A549 (cell line): ENCODE measurements around the gene ZFAND2B. TPM values are rescaled to one million over a fixed set of nuclear protein-coding genes. Genes with fewer than 3 reads are reported as not detected.
"Not testable (repeated sequence)": the region's sequence is repeated elsewhere in the genome, so short reads cannot be mapped to it uniquely, and the experiment has no call there.

Experiments used
- ATAC-seq, 2 experiments: fragments of 200-7000 bp in 1 of 2; fragments of >200 bp in 1 of 2; cut with Nextera tagmentation in 1 of 2; cut with Tn5 transposase in 1 of 2; 3 replicates each; pipeline versions ENCODE4 v1.8.0 to v1.9.1; 2018 to 2020; ENCODE audit warnings: mild to moderate bottlenecking in 1 of 2, moderate library complexity in 1 of 2
- CTCF ChIA-PET: fragments of 300-600 bp; sonication (Branson Sonifier 250); formaldehyde crosslinking; extraction: SDS; loops from one replicate; lab custom pipeline; 2021; ENCODE audit warnings: antibody characterized with exemption, inconsistent platforms; lab: Yijun Ruan, JAX
- POLR2A ChIA-PET: fragments of 350-600 bp; formaldehyde crosslinking; extraction: SDS; loops from one replicate; lab custom pipeline; 2021; ENCODE audit warnings: antibody characterized with exemption, inconsistent platforms; lab: Yijun Ruan, JAX
- DNase-seq, 2 experiments: peaks; one replicate each; pipeline versions ENCODE4 v3.0.0 to v3.0.0-alpha.2; 2011 to 2016; ENCODE audit warnings: low read depth in 1 of 2, low spot score in 1 of 2
- FAIRE-seq: peaks from 2 replicates; lab custom pipeline; 2011; peaks lifted over from hg19 to GRCh38; lab: Jason Lieb, UNC
- H3K27ac ChIP-seq, 2 experiments: fragments of >200 bp; sonication (Bioruptor Twin); formaldehyde crosslinking; 3 replicates each; pipeline ENCODE4 v1.5.1; 2016 to 2017
- H3K4me1 ChIP-seq: fragments of >200 bp; sonication (Bioruptor Twin); formaldehyde crosslinking; 3 replicates; pipeline ENCODE4 v1.6.1; 2016
- H3K4me2 ChIP-seq: fragments of >200 bp; sonication (Bioruptor Twin); formaldehyde crosslinking; 3 replicates; pipeline ENCODE4 v1.6.1; 2016
- H3K4me3 ChIP-seq: fragments of >200 bp; sonication (Bioruptor Twin); formaldehyde crosslinking; 3 replicates; pipeline ENCODE4 v1.5.1; 2016
- H3K9me3 ChIP-seq: fragments of >200 bp; sonication (Bioruptor Twin); formaldehyde crosslinking; 3 replicates; pipeline ENCODE4 v1.6.1; 2016
- ZC3H11A ChIP-seq: fragments of 450-650 bp; IDR thresholded peaks from 2 replicates; pipeline ENCODE4 v1.6.1; 2014; ENCODE audit warnings: antibody characterized with exemption, mild to moderate bottlenecking
- whole genome bisulfite sequencing: methylation state at CpG from one replicate; pipeline ENCODE4 v1.1.6; 2017; ENCODE audit errors: missing lambda C conversion rate; 5-methylcytosine and 5-hydroxymethylcytosine counted together
- polyA plus RNA-seq, 4 experiments: library from polyadenylated mRNA; depleted of rRNA in 3 of 4; stranded (reverse); fragments of >200 nt; fragmentation: RNase III in 1 of 4; extraction: RNeasy Plus Mini Kit Qiagen cat#74134 plus additional on column Dnase treatment in 1 of 4; gene quantifications; 2 replicates in 3 of 4; 3 replicates in 1 of 4; pipeline ENCODE4 v1.2.3, GENCODE V29; 2011 to 2017

ZFAND2B gene
- polyA plus RNA-seq, 2 of the 4 experiments (the other 2 are of a cell fraction), result 21.2 to 29.1 TPM

- ATAC-seq, POLR2A ChIA-PET, H3K27ac ChIP-seq, H3K4me2 ChIP-seq, DNase-seq, H3K4me1 ChIP-seq, H3K4me3 ChIP-seq, H3K9me3 ChIP-seq, FAIRE-seq: not testable (repeated sequence)
- 82% methylated on average over 10 of the region's 10 CpGs for WGBS
- CTCF ChIA-PET, result interaction anchor here (0.8 to 12.6 kb wide), 5 partner anchors 8 to 139 kb away, joined by 3 to 214 read pairs (median 3); partner anchors contain the start of gene DNAJB2
- TF ChIP-seq ZC3H11A, result peak; percentile 72
Observed at GRCh38 chr2:219258942-219259341, 52.4 kb downstream of the ZFAND2B start.

Other genes starting within 250 kb of the ZFAND2B start
- gene CDK5R2, start 247.1 kb upstream of the ZFAND2B start, polyA plus RNA-seq (2011; rRNA removed), result 0.77 and 0.94 TPM in 2 replicates
- 0.43 to 0.73 TPM (median 0.63 TPM) in 3 replicates for gene CDK5R2, start 247.1 kb upstream of the ZFAND2B start, polyA plus RNA-seq (2017; fragmentation: RNase III; extraction: RNeasy Plus Mini Kit Qiagen cat#74134 plus additional on column Dnase treatment)
- not detected in 2 replicates for gene FEV, start 221.6 kb upstream of the ZFAND2B start, polyA plus RNA-seq (2011; rRNA removed)
- gene FEV, start 221.6 kb upstream of the ZFAND2B start, polyA plus RNA-seq (2017; fragmentation: RNase III; extraction: RNeasy Plus Mini Kit Qiagen cat#74134 plus additional on column Dnase treatment), result not detected in 3 replicates
- gene CRYBA2, start 213.4 kb upstream of the ZFAND2B start, polyA plus RNA-seq (2011; rRNA removed), result not detected in 2 replicates
- not detected in 3 replicates for gene CRYBA2, start 213.4 kb upstream of the ZFAND2B start, polyA plus RNA-seq (2017; fragmentation: RNase III; extraction: RNeasy Plus Mini Kit Qiagen cat#74134 plus additional on column Dnase treatment)
- 0.09 and 0.12 TPM in 2 replicates for gene CFAP65, start 165.3 kb upstream of the ZFAND2B start, polyA plus RNA-seq (2011; rRNA removed)
- 0.14 to 0.28 TPM (median 0.22 TPM) in 3 replicates for gene CFAP65, start 165.3 kb upstream of the ZFAND2B start, polyA plus RNA-seq (2017; fragmentation: RNase III; extraction: RNeasy Plus Mini Kit Qiagen cat#74134 plus additional on column Dnase treatment)
- not detected in 2 replicates for gene IHH, start 145.9 kb upstream of the ZFAND2B start, polyA plus RNA-seq (2011; rRNA removed)
- 0.08 to 0.13 TPM (median 0.10 TPM) in 3 replicates for gene IHH, start 145.9 kb upstream of the ZFAND2B start, polyA plus RNA-seq (2017; fragmentation: RNase III; extraction: RNeasy Plus Mini Kit Qiagen cat#74134 plus additional on column Dnase treatment)
- gene NHEJ1, start 46.0 kb upstream of the ZFAND2B start, polyA plus RNA-seq (2011; rRNA removed), result 31.8 and 34.7 TPM in 2 replicates
- gene NHEJ1, start 46.0 kb upstream of the ZFAND2B start, polyA plus RNA-seq (2017; fragmentation: RNase III; extraction: RNeasy Plus Mini Kit Qiagen cat#74134 plus additional on column Dnase treatment), result 18.5 to 19.1 TPM (median 18.8 TPM) in 3 replicates
- gene SLC23A3, start 36.8 kb upstream of the ZFAND2B start, polyA plus RNA-seq (2011; rRNA removed), result 0.39 and 0.66 TPM in 2 replicates
- 0.80 to 0.90 TPM (median 0.83 TPM) in 3 replicates for gene SLC23A3, start 36.8 kb upstream of the ZFAND2B start, polyA plus RNA-seq (2017; fragmentation: RNase III; extraction: RNeasy Plus Mini Kit Qiagen cat#74134 plus additional on column Dnase treatment)
- gene CNPPD1, start 29.9 kb upstream of the ZFAND2B start, polyA plus RNA-seq (2011; rRNA removed), result 22.1 and 27.6 TPM in 2 replicates
- gene CNPPD1, start 29.9 kb upstream of the ZFAND2B start, polyA plus RNA-seq (2017; fragmentation: RNase III; extraction: RNeasy Plus Mini Kit Qiagen cat#74134 plus additional on column Dnase treatment), result 22.4 to 24.0 TPM (median 23.6 TPM) in 3 replicates
- 67.5 and 83.2 TPM in 2 replicates for gene RETREG2, start 28.5 kb upstream of the ZFAND2B start, polyA plus RNA-seq (2011; rRNA removed)
- 42.7 to 53.3 TPM (median 52.8 TPM) in 3 replicates for gene RETREG2, start 28.5 kb upstream of the ZFAND2B start, polyA plus RNA-seq (2017; fragmentation: RNase III; extraction: RNeasy Plus Mini Kit Qiagen cat#74134 plus additional on column Dnase treatment)
- 62.5 and 71.0 TPM in 2 replicates for gene ABCB6, start 12.2 kb downstream of the ZFAND2B start, polyA plus RNA-seq (2011; rRNA removed)
- gene ABCB6, start 12.2 kb downstream of the ZFAND2B start, polyA plus RNA-seq (2017; fragmentation: RNase III; extraction: RNeasy Plus Mini Kit Qiagen cat#74134 plus additional on column Dnase treatment), result 48.8 to 55.0 TPM (median 51.3 TPM) in 3 replicates
- gene ATG9A, start 22.9 kb downstream of the ZFAND2B start, polyA plus RNA-seq (2011; rRNA removed), result 75.2 and 115 TPM in 2 replicates
- 34.6 to 41.9 TPM (median 39.2 TPM) in 3 replicates for gene ATG9A, start 22.9 kb downstream of the ZFAND2B start, polyA plus RNA-seq (2017; fragmentation: RNase III; extraction: RNeasy Plus Mini Kit Qiagen cat#74134 plus additional on column Dnase treatment)
- gene ANKZF1, start 23.0 kb downstream of the ZFAND2B start, polyA plus RNA-seq (2011; rRNA removed), result 29.5 and 30.3 TPM in 2 replicates
- gene ANKZF1, start 23.0 kb downstream of the ZFAND2B start, polyA plus RNA-seq (2017; fragmentation: RNase III; extraction: RNeasy Plus Mini Kit Qiagen cat#74134 plus additional on column Dnase treatment), result 17.7 to 25.1 TPM (median 23.2 TPM) in 3 replicates
- gene GLB1L, start 38.7 kb downstream of the ZFAND2B start, polyA plus RNA-seq (2011; rRNA removed), result 8.7 and 10.0 TPM in 2 replicates
- 5.8 to 8.0 TPM (median 5.9 TPM) in 3 replicates for gene GLB1L, start 38.7 kb downstream of the ZFAND2B start, polyA plus RNA-seq (2017; fragmentation: RNase III; extraction: RNeasy Plus Mini Kit Qiagen cat#74134 plus additional on column Dnase treatment)
- 43.3 and 53.0 TPM in 2 replicates for gene STK16, start 38.7 kb downstream of the ZFAND2B start, polyA plus RNA-seq (2011; rRNA removed)
- gene STK16, start 38.7 kb downstream of the ZFAND2B start, polyA plus RNA-seq (2017; fragmentation: RNase III; extraction: RNeasy Plus Mini Kit Qiagen cat#74134 plus additional on column Dnase treatment), result 36.9 to 40.4 TPM (median 37.0 TPM) in 3 replicates
- 0.94 and 1.3 TPM in 2 replicates for gene TUBA4B, start 46.5 kb downstream of the ZFAND2B start, polyA plus RNA-seq (2011; rRNA removed)
- gene TUBA4B, start 46.5 kb downstream of the ZFAND2B start, polyA plus RNA-seq (2017; fragmentation: RNase III; extraction: RNeasy Plus Mini Kit Qiagen cat#74134 plus additional on column Dnase treatment), result 0.55 to 0.73 TPM (median 0.71 TPM) in 3 replicates
- gene TUBA4A, start 47.1 kb downstream of the ZFAND2B start, polyA plus RNA-seq (2011; rRNA removed), result 222 and 251 TPM in 2 replicates
- gene TUBA4A, start 47.1 kb downstream of the ZFAND2B start, polyA plus RNA-seq (2017; fragmentation: RNase III; extraction: RNeasy Plus Mini Kit Qiagen cat#74134 plus additional on column Dnase treatment), result 450 to 495 TPM (median 462 TPM) in 3 replicates
- gene DNAJB2, start 72.6 kb downstream of the ZFAND2B start, polyA plus RNA-seq (2011; rRNA removed), result 25.6 and 31.0 TPM in 2 replicates
- 37.5 to 55.5 TPM (median 53.7 TPM) in 3 replicates for gene DNAJB2, start 72.6 kb downstream of the ZFAND2B start, polyA plus RNA-seq (2017; fragmentation: RNase III; extraction: RNeasy Plus Mini Kit Qiagen cat#74134 plus additional on column Dnase treatment)
- gene PTPRN, start 102.6 kb downstream of the ZFAND2B start, polyA plus RNA-seq (2011; rRNA removed), result 0.44 and 0.62 TPM in 2 replicates
- 0.90 to 1.1 TPM (median 0.97 TPM) in 3 replicates for gene PTPRN, start 102.6 kb downstream of the ZFAND2B start, polyA plus RNA-seq (2017; fragmentation: RNase III; extraction: RNeasy Plus Mini Kit Qiagen cat#74134 plus additional on column Dnase treatment)
- gene RESP18, start 126.0 kb downstream of the ZFAND2B start, polyA plus RNA-seq (2011; rRNA removed), result not detected in 2 replicates
- gene RESP18, start 126.0 kb downstream of the ZFAND2B start, polyA plus RNA-seq (2017; fragmentation: RNase III; extraction: RNeasy Plus Mini Kit Qiagen cat#74134 plus additional on column Dnase treatment), result not detected in 3 replicates
- gene DNPEP, start 181.1 kb downstream of the ZFAND2B start, polyA plus RNA-seq (2011; rRNA removed), result 29.0 and 38.4 TPM in 2 replicates
- gene DNPEP, start 181.1 kb downstream of the ZFAND2B start, polyA plus RNA-seq (2017; fragmentation: RNase III; extraction: RNeasy Plus Mini Kit Qiagen cat#74134 plus additional on column Dnase treatment), result 40.8 to 42.8 TPM (median 40.9 TPM) in 3 replicates
- 0.06 and 0.20 TPM in 2 replicates for gene DES, start 211.6 kb downstream of the ZFAND2B start, polyA plus RNA-seq (2011; rRNA removed)
- gene DES, start 211.6 kb downstream of the ZFAND2B start, polyA plus RNA-seq (2017; fragmentation: RNase III; extraction: RNeasy Plus Mini Kit Qiagen cat#74134 plus additional on column Dnase treatment), result 0.09 TPM in 1 of 3 replicates, not detected in the others
- gene SPEG, start 228.1 kb downstream of the ZFAND2B start, polyA plus RNA-seq (2011; rRNA removed), result 2.3 TPM in 2 replicates
- gene SPEG, start 228.1 kb downstream of the ZFAND2B start, polyA plus RNA-seq (2017; fragmentation: RNase III; extraction: RNeasy Plus Mini Kit Qiagen cat#74134 plus additional on column Dnase treatment), result 9.3 to 13.0 TPM (median 11.5 TPM) in 3 replicates